ENCODE results near the gene OR6N1.

Gene OR6N1

GRCh38 chr1:158752155-158752712 lies 19.8 kb downstream of the OR6N1 start:
- no peak for DNase-seq (ENCODE audit: low spot score)

- no peak for DNase-seq (ENCODE audit: low spot score)
Observed at GRCh38 chr1:158735848-158736247, 36.1 kb downstream of the OR6N1 start.

- DNase-seq (ENCODE audit: low spot score) = no peak
Observed at GRCh38 chr1:158732524-158732923, 39.5 kb downstream of the OR6N1 start.

- no peak for DNase-seq (ENCODE audit: low spot score)
Observed at GRCh38 chr1:158731707-158732106, 40.3 kb downstream of the OR6N1 start.

- DNase-seq (ENCODE audit: low spot score) = no peak
Observed at GRCh38 chr1:158730453-158730852, 41.5 kb downstream of the OR6N1 start.

GRCh38 chr1:158728510-158729225 lies 43.3 kb downstream of the OR6N1 start:
- no peak for DNase-seq (ENCODE audit: low spot score)

GRCh38 chr1:158724442-158724841 lies 47.6 kb downstream of the OR6N1 start:
- no peak for DNase-seq (ENCODE audit: low spot score)

GRCh38 chr1:158720620-158721019 lies 51.4 kb downstream of the OR6N1 start, which contains the start of gene OR6K3:
Gene OR6K3 (minus strand): TSS chr1:158720720. CDS start chr1:158718115, 2,605 bp downstream.
- DNase-seq (ENCODE audit: low spot score) = no peak

GRCh38 chr1:158719664-158720063 lies 52.3 kb downstream of the OR6N1 start:
- DNase-seq (ENCODE audit: low spot score) = no peak

GRCh38 chr1:158717344-158717743 lies 54.7 kb downstream of the OR6N1 start:
- no peak for DNase-seq (ENCODE audit: low spot score)

GRCh38 chr1:158716335-158716734 lies 55.7 kb downstream of the OR6N1 start:
- no peak for DNase-seq (ENCODE audit: low spot score)

- DNase-seq (ENCODE audit: low spot score) = no peak
Observed at GRCh38 chr1:158714754-158715153, 57.2 kb downstream of the OR6N1 start.

Data from RKO (cell line).